Measurements from ENCODE around the gene AGAP2.

Gene AGAP2

DNA sequence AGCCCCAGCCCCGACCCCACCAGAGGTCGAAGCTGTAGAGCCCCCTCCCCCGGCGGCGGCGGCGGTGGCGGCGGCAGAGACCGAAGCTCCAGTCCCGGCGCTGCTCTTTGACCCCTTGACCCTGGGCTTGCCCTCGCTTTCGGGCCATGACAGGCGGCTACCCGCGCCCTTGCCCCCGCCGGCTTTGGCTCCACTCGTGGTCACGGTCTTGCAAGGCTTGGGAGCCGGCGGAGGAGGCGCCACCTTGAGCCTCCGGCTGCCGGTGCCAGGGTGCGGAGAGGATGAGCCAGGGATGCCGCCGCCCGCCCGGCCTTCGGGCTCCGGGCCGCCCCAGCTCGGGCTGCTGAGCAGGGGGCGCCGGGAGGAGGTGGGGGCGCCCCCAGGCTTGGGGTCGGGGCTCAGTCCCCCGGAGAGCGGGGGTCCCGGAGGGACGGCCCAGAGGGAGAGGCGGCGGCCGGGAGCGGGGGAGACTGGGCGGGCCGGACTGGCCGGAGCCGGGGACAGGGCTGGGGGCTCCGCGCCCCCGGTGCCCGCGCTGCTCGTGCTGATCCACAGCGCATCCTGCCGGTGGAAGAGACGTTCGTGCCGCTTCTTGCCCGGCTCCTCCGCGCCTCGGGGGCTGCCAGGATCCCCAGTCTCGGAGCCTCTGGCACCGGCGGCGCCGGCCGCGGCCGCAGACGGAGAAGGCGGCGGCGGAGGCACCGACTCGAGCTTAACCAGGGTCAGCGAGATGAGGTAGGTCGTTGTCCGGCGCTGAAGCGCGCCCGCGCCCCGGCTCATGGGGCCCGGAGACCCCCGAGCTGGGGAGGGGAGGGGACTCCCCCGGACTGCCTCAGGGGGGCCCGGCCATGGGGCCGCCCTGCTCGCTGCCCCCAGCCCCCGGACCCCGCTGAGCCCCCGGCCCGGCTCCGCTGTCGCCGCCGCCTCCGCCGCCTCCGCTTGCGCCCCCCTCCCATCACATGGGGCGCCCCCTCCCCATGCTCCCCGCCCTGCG is 778 bp downstream of the AGAP2 start:
- peak; percentile 26 for DNase-seq (ENCODE audit: low spot score)
- no peak for TF ChIP-seq CTCF (IDR thresholded peaks at IDR 0.05; ENCODE audit: extremely low read depth, missing control alignments)

DNA sequence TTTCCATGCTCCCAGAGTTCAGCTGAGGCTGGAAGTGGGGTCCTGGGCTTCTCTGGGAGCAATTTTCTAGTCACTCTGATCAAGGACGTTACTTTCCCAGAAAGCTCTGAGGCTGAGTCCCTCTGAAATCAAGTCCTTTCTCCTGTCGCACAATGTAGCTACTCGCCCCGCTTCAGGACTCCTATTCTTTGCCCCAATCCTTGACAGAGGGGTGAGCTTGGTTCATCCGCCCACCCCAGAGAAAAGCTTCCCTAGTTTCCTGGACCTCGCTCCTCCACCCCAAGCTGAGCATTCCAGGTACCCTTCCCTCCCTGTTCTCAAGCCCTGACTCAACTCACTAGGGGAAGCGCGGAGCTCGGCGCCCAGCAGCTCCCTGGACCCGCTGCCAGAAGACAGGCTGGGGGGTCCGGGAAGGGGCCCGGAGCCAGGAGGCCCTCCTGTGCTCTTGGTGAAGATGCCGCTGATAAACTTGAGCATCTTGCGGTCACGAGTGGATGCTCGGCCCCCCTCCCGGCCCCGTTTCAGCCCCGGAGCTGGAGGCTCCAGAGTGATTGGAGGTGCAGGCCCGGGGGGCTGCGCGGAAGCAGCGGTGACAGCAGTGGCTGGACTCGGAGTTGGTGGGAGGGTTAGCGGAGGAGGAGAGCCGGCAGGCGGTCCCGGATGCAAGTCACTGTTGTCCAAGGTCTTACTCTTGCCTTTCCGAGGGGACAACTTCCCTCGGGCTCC is 1.6 kb downstream of the AGAP2 start:
- no peak for TF ChIP-seq CTCF (IDR thresholded peaks at IDR 0.05; ENCODE audit: extremely low read depth, missing control alignments)
- DNase-seq (ENCODE audit: low spot score): no peak

GRCh38 chr12:57735952-57736740 is 2.4 kb downstream of the AGAP2 start:
- no peak for TF ChIP-seq CTCF (IDR thresholded peaks at IDR 0.05; ENCODE audit: extremely low read depth, missing control alignments)
- no peak for DNase-seq (ENCODE audit: low spot score)

DNA sequence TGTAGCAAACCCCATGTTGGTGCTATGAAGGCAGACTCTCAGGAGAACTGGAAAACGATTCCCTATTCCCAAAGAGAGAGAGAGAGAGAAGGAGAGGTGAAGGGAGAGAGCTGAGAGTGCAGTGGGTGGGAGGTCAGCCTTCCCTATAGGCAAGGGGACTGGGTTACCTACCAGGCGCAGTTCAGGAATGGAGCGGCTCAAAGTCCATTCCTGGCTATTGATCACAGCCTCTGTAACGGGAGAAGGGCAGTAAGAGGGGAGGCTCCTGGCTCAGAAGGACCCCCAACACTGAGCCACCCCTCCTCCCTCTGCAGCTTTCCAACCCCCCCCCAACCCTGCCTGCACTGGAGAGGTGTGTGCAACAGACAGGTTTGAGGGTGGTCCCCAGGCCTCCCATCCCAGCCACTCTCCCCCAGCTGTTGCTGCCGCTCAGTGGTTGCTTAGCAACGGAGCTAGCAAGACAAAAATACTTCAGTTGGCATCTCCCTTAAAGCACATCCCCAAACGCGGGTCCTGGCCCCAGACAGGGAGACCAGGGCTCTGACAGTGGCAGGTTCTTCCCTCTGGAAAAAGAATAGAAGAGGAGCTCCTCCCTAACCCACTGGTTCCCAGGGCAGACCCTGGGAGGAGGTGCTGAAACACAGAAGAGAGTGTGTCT is 3.2 kb downstream of the AGAP2 start:
- no peak for TF ChIP-seq CTCF (IDR thresholded peaks at IDR 0.05; ENCODE audit: extremely low read depth, missing control alignments)
- DNase-seq (ENCODE audit: low spot score): no peak

DNA sequence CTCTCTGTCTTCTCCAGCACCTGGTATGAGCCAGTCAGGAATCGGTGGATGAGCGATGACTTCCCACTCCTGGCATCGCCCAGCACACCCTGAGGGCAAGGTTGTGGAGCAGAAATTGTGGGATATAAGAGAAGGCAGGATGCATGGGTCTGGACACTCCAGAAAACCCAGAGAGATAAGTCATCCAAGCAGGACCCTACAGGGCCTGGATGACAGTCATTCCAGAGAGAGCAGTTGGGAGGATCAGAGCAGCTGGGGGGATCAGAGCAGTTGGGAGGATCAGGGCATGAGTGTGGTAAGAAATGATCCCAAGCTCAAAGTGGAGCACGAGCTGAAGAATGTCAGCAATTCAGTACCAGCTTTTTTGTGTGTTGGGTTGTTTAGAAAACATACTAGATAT is 4.0 kb downstream of the AGAP2 start:
- no peak for TF ChIP-seq CTCF (IDR thresholded peaks at IDR 0.05; ENCODE audit: extremely low read depth, missing control alignments)
- no peak for DNase-seq (ENCODE audit: low spot score)

DNA sequence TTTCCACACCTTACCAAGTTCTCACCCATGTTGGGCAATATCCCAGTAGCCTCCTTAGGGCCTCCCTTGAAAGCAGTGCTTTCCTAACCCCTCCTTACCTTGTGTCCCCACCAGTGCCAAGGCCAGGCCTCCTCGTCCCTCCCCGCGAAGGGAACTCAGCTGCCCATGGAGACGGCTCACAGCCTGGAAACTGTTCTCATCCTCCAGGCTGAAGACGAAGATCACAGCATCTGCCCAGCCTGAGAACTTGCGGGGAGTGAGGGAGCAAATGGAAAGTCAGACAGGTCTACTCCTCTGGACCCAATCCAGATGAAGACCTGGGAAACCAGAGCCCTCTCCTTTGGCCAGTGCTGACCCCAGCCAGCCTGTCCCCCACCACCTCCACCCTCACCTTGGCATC is 4.6 kb downstream of the AGAP2 start:
- no peak for TF ChIP-seq CTCF (IDR thresholded peaks at IDR 0.05; ENCODE audit: extremely low read depth, missing control alignments)
- no peak for DNase-seq (ENCODE audit: low spot score)

All from GM20000 (cell line).